ENCODE results near the gene SGIP1.

SGIP1 gene

DNA sequence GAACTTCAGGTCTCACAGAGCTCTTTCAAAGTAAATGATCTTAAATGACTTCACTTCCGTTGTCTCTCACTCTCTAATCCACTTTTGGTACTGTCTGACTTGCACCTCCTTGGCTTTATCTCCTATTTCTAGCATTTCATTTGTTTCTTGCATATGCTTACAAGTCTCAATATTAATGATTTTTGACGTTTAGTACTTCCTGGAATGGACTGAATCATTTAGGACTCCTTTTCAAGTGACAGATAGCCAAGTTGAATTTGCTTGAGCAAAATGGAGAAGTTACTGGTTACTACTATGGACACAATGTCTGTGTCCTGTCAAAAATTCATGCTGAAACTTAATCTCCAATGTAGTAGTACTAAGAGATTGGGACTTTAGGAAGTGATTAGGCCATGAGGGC is 7.0 kb upstream of the SGIP1 start:
- H3K27me3 ChIP-seq (ENCODE audit: insufficient read depth, low read length), result no peaks in the 10 kb centered on the region
- H3K9me2 ChIP-seq (ENCODE audit: low read depth, low read length), result no peaks in the 10 kb centered on the region
- TF ChIP-seq, protein P1, sequence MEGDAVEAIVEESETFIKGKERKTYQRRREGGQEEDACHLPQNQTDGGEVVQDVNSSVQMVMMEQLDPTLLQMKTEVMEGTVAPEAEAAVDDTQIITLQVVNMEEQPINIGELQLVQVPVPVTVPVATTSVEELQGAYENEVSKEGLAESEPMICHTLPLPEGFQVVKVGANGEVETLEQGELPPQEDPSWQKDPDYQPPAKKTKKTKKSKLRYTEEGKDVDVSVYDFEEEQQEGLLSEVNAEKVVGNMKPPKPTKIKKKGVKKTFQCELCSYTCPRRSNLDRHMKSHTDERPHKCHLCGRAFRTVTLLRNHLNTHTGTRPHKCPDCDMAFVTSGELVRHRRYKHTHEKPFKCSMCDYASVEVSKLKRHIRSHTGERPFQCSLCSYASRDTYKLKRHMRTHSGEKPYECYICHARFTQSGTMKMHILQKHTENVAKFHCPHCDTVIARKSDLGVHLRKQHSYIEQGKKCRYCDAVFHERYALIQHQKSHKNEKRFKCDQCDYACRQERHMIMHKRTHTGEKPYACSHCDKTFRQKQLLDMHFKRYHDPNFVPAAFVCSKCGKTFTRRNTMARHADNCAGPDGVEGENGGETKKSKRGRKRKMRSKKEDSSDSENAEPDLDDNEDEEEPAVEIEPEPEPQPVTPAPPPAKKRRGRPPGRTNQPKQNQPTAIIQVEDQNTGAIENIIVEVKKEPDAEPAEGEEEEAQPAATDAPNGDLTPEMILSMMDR (IDR thresholded peaks at IDR 0.05; ENCODE audit: low read length), result no peak
- no peak for TF ChIP-seq EZH2 (IDR thresholded peaks at IDR 0.05; ENCODE audit: borderline replicate concordance, low read length)
- H3F3A ChIP-seq (ENCODE audit: insufficient read depth, low read length), result no peaks in the 10 kb centered on the region
- no peaks in the 10 kb centered on the region for H4K20me1 ChIP-seq (ENCODE audit: insufficient read depth, low read length)
- H3K9ac ChIP-seq (ENCODE audit: low read length), result no peak overlapping the region
- H2AFZ ChIP-seq (ENCODE audit: low read length), result no peak overlapping the region
- H3K79me2 ChIP-seq (ENCODE audit: insufficient read depth, low read length), result no peaks in the 10 kb centered on the region
- H3K36me3 ChIP-seq (ENCODE audit: insufficient read depth, low read length), result no peaks in the 10 kb centered on the region
- no peaks in the 10 kb centered on the region for H3K9me3 ChIP-seq (ENCODE audit: low read length)
- H3K4me3 ChIP-seq (ENCODE audit: low read depth, low read length, poor library complexity, severe bottlenecking), result no peak overlapping the region
- no peaks in the 10 kb centered on the region for H3K4me1 ChIP-seq (ENCODE audit: insufficient read depth, low read length, severe bottlenecking)
- H3K4me2 ChIP-seq (ENCODE audit: low read length), result no peak overlapping the region
- H3K27ac ChIP-seq (ENCODE audit: low read depth, low read length, poor library complexity, severe bottlenecking), result no peak overlapping the region

GRCh38 chr1:66527686-66528085 is 6.3 kb upstream of the SGIP1 start:
- Histone ChIP-seq H3K27ac (ENCODE audit: low read depth, low read length, poor library complexity, severe bottlenecking) (no peak overlapping the region), H3K4me1 (ENCODE audit: insufficient read depth, low read length, severe bottlenecking) (no peaks in the 10 kb centered on the region)

GRCh38 chr1:66528580-66528979 is 5.4 kb upstream of the SGIP1 start:
- Histone ChIP-seq H3K9ac (ENCODE audit: low read length) (no peak overlapping the region), H3K27ac (ENCODE audit: low read depth, low read length, poor library complexity, severe bottlenecking) (no peak overlapping the region), H3F3A (ENCODE audit: insufficient read depth, low read length) (no peaks in the 10 kb centered on the region), H4K20me1 (ENCODE audit: insufficient read depth, low read length) (no peaks in the 10 kb centered on the region), H3K4me2 (ENCODE audit: low read length) (no peak overlapping the region), H3K36me3 (ENCODE audit: insufficient read depth, low read length) (no peaks in the 10 kb centered on the region), H2AFZ (ENCODE audit: low read length) (no peak overlapping the region), H3K4me1 (ENCODE audit: insufficient read depth, low read length, severe bottlenecking) (no peaks in the 10 kb centered on the region), H3K4me3 (ENCODE audit: low read depth, low read length, poor library complexity, severe bottlenecking) (no peak overlapping the region), H3K27me3 (ENCODE audit: insufficient read depth, low read length) (no peaks in the 10 kb centered on the region), H3K79me2 (ENCODE audit: insufficient read depth, low read length) (no peaks in the 10 kb centered on the region), H3K9me3 (ENCODE audit: low read length) (no peaks in the 10 kb centered on the region), H3K9me2 (ENCODE audit: low read depth, low read length) (no peaks in the 10 kb centered on the region)
- no peak for TF ChIP-seq EZH2 (IDR thresholded peaks at IDR 0.05; ENCODE audit: borderline replicate concordance, low read length)
- TF ChIP-seq, protein P1 (IDR thresholded peaks at IDR 0.05; ENCODE audit: low read length), result no peak

More at GRCh38 chr1:66527686-66528085, 6.3 kb upstream of the SGIP1 start:
- Histone ChIP-seq H3K9me2 (ENCODE audit: low read depth, low read length) (no peaks in the 10 kb centered on the region), H2AFZ (ENCODE audit: low read length) (no peak overlapping the region), H3K4me2 (ENCODE audit: low read length) (no peak overlapping the region), H3F3A (ENCODE audit: insufficient read depth, low read length) (no peaks in the 10 kb centered on the region), H3K9me3 (ENCODE audit: low read length) (no peaks in the 10 kb centered on the region), H4K20me1 (ENCODE audit: insufficient read depth, low read length) (no peaks in the 10 kb centered on the region), H3K4me3 (ENCODE audit: low read depth, low read length, poor library complexity, severe bottlenecking) (no peak overlapping the region), H3K27me3 (ENCODE audit: insufficient read depth, low read length) (no peaks in the 10 kb centered on the region), H3K79me2 (ENCODE audit: insufficient read depth, low read length) (no peaks in the 10 kb centered on the region), H3K36me3 (ENCODE audit: insufficient read depth, low read length) (no peaks in the 10 kb centered on the region), H3K9ac (ENCODE audit: low read length) (no peak overlapping the region)
- TF ChIP-seq, protein P1 (IDR thresholded peaks at IDR 0.05; ENCODE audit: low read length), result no peak
- no peak for TF ChIP-seq EZH2 (IDR thresholded peaks at IDR 0.05; ENCODE audit: borderline replicate concordance, low read length)
